HL-60 (cell line): ENCODE data around the gene DPYSL4.

Experiments used
- POLR2AphosphoS5 ChIP-seq: IDR thresholded peaks from 2 replicates; pipeline ENCODE4 v1.6.1; 2012; ENCODE audit warnings: low read depth
- SPI1 ChIP-seq: IDR thresholded peaks from 2 replicates; pipeline ENCODE4 v1.6.1; 2012; ENCODE audit warnings: low read depth, mild to moderate bottlenecking, borderline replicate concordance
- TF ChIP-seq, protein P1 (sequence below): IDR thresholded peaks from one replicate; pipeline ENCODE4 v1.5.1; 2011; ENCODE audit warnings: low read length, control low read depth, inconsistent platforms; ENCODE audit not compliant: insufficient read depth

- TF ChIP-seq, protein P1, sequence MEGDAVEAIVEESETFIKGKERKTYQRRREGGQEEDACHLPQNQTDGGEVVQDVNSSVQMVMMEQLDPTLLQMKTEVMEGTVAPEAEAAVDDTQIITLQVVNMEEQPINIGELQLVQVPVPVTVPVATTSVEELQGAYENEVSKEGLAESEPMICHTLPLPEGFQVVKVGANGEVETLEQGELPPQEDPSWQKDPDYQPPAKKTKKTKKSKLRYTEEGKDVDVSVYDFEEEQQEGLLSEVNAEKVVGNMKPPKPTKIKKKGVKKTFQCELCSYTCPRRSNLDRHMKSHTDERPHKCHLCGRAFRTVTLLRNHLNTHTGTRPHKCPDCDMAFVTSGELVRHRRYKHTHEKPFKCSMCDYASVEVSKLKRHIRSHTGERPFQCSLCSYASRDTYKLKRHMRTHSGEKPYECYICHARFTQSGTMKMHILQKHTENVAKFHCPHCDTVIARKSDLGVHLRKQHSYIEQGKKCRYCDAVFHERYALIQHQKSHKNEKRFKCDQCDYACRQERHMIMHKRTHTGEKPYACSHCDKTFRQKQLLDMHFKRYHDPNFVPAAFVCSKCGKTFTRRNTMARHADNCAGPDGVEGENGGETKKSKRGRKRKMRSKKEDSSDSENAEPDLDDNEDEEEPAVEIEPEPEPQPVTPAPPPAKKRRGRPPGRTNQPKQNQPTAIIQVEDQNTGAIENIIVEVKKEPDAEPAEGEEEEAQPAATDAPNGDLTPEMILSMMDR: no peak
- TF ChIP-seq POLR2AphosphoS5 (no peak), SPI1 (no peak)
Observed at GRCh38 chr10:132200344-132201110, 13.8 kb downstream of the DPYSL4 start.
